OCI-LY3 (cell line): Measurements from ENCODE around the gene SMAD4.

ENCODE experiments used
- H2AFZ ChIP-seq: fragments of 200-600, 300-600 bp; shearing (Covaris generic); 2 replicates; pipeline ENCODE4 v1.6.0; 2014; ENCODE audit warnings: antibody characterized with exemption, low read depth, low read length
- H3K27ac ChIP-seq: fragments of 200-600, 300-600 bp; sonication (generic); 2 replicates; pipeline ENCODE4 v1.5.1; 2014; ENCODE audit warnings: mild to moderate bottlenecking, low read length, moderate library complexity, mixed read lengths
- H3K27me3 ChIP-seq: fragments of 200-600, 300-600 bp; sonication (generic); 2 replicates; pipeline ENCODE4 v1.6.1; 2014; ENCODE audit warnings: low read depth, low read length, mixed read lengths
- H3K36me3 ChIP-seq: fragments of 200-600, 300-600 bp; sonication (generic); replicated peaks from 2 replicates; pipeline ENCODE3; 2014; ENCODE audit warnings: low read depth, low read length, mixed read lengths
- H3K4me1 ChIP-seq: fragments of 300-600, 200-600 bp; sonication (generic); 2 replicates; pipeline ENCODE4 v1.6.1; 2014; ENCODE audit warnings: low read length, mixed read lengths
- H3K4me2 ChIP-seq: fragments of 200-600, 300-600 bp; sonication (generic); 2 replicates; pipeline ENCODE4 v1.6.1; 2014; ENCODE audit warnings: low read length, mixed read lengths
- H3K4me3 ChIP-seq: fragments of 300-600, 200-600 bp; sonication (generic); 2 replicates; pipeline ENCODE4 v1.5.1; 2014; ENCODE audit warnings: antibody characterized with exemption, mild to moderate bottlenecking, low read length, moderate library complexity
- H3K79me2 ChIP-seq: fragments of 300-600, 200-600 bp; shearing (Covaris generic); 2 replicates; pipeline ENCODE4 v1.6.1; 2014; ENCODE audit warnings: mild to moderate bottlenecking, low read length, mixed read lengths
- H3K9ac ChIP-seq: fragments of 300-600, 200-600 bp; shearing (Covaris generic); 2 replicates; pipeline ENCODE4 v1.6.0; 2014; ENCODE audit warnings: mild to moderate bottlenecking, low read length, moderate library complexity
- H3K9me3 ChIP-seq: fragments of 200-600, 300-600 bp; shearing (Covaris generic); 2 replicates; pipeline ENCODE4 v1.6.1; 2014; ENCODE audit warnings: low read length, mixed read lengths; ENCODE audit not compliant: insufficient read depth
- H4K20me1 ChIP-seq: fragments of 200-600, 300-600 bp; sonication (generic); 2 replicates; pipeline ENCODE4 v1.6.1; 2016; ENCODE audit warnings: low read length, mixed read lengths; ENCODE audit not compliant: insufficient read depth
- EZH2phosphoT487 ChIP-seq: fragments of 200-600 bp; shearing (Covaris generic); IDR thresholded peaks from 2 replicates; pipeline ENCODE4 v1.6.1; 2018; ENCODE audit warnings: antibody characterized with exemption, mixed run types, low read depth
- TF ChIP-seq, protein P1 (sequence below): fragments of 200-600, 300-600 bp; sonication (generic); IDR thresholded peaks from 2 replicates; pipeline ENCODE4 v1.5.1; 2014; ENCODE audit warnings: antibody characterized with exemption, low read length, low read depth

The SMAD4 gene

GRCh38 chr18:51025512-51025911 lies 4.5 kb upstream of the SMAD4 start:
- TF ChIP-seq, protein P1, sequence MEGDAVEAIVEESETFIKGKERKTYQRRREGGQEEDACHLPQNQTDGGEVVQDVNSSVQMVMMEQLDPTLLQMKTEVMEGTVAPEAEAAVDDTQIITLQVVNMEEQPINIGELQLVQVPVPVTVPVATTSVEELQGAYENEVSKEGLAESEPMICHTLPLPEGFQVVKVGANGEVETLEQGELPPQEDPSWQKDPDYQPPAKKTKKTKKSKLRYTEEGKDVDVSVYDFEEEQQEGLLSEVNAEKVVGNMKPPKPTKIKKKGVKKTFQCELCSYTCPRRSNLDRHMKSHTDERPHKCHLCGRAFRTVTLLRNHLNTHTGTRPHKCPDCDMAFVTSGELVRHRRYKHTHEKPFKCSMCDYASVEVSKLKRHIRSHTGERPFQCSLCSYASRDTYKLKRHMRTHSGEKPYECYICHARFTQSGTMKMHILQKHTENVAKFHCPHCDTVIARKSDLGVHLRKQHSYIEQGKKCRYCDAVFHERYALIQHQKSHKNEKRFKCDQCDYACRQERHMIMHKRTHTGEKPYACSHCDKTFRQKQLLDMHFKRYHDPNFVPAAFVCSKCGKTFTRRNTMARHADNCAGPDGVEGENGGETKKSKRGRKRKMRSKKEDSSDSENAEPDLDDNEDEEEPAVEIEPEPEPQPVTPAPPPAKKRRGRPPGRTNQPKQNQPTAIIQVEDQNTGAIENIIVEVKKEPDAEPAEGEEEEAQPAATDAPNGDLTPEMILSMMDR = no peak
- TF ChIP-seq EZH2phosphoT487 = no peak
- Histone ChIP-seq H3K27me3 (no peaks in the 10 kb centered on the region), H3K4me2 (no peak overlapping the region), H4K20me1 (no peaks in the 10 kb centered on the region), H3K4me3 (no peak overlapping the region), H3K4me1 (peaks cover 21% of the 10 kb centered on the region), H3K27ac (no peak overlapping the region), H3K9ac (no peak overlapping the region), H3K9me3 (no peaks in the 10 kb centered on the region), H3K79me2 (peaks cover 20% of the 10 kb centered on the region), H2AFZ (no peak overlapping the region), H3K36me3 (peaks cover 41% of the 10 kb centered on the region)

GRCh38 chr18:51028201-51028805 lies 1.7 kb upstream of the SMAD4 start:
- Histone ChIP-seq H3K27me3 (no peaks in the 10 kb centered on the region), H3K79me2 (peaks cover 48% of the 10 kb centered on the region), H3K4me2 (peak overlapping the region; percentile 87), H4K20me1 (peaks cover 27% of the 10 kb centered on the region), H3K4me3 (0 out of 2 replicates have a peak overlapping the region, but pooled peaks have one; percentile 6), H3K9me3 (no peaks in the 10 kb centered on the region), H3K36me3 (peaks cover 43% of the 10 kb centered on the region), H3K27ac (peak overlapping the region; percentile 14), H2AFZ (no peak overlapping the region; the same call in 1 of the 2 replicates), H3K9ac (no peak overlapping the region), H3K4me1 (peaks cover 37% of the 10 kb centered on the region)
- no peak for TF ChIP-seq EZH2phosphoT487
- TF ChIP-seq, protein P1 = peak; percentile 67

GRCh38 chr18:51029378-51029693 lies 677 bp upstream of the SMAD4 start:
- Histone ChIP-seq H3K4me2 (peak overlapping the region; percentile 87), H3K79me2 (peaks cover 58% of the 10 kb centered on the region), H3K27me3 (no peaks in the 10 kb centered on the region), H3K9ac (peak overlapping the region; percentile 77), H3K9me3 (no peaks in the 10 kb centered on the region), H3K27ac (peak overlapping the region; percentile 40), H2AFZ (peak overlapping the region; percentile 49), H4K20me1 (peaks cover 37% of the 10 kb centered on the region), H3K4me1 (peaks cover 37% of the 10 kb centered on the region), H3K36me3 (peaks cover 42% of the 10 kb centered on the region), H3K4me3 (peak overlapping the region; percentile 78)
- no peak for TF ChIP-seq EZH2phosphoT487
- TF ChIP-seq, protein P1 = no peak

DNA sequence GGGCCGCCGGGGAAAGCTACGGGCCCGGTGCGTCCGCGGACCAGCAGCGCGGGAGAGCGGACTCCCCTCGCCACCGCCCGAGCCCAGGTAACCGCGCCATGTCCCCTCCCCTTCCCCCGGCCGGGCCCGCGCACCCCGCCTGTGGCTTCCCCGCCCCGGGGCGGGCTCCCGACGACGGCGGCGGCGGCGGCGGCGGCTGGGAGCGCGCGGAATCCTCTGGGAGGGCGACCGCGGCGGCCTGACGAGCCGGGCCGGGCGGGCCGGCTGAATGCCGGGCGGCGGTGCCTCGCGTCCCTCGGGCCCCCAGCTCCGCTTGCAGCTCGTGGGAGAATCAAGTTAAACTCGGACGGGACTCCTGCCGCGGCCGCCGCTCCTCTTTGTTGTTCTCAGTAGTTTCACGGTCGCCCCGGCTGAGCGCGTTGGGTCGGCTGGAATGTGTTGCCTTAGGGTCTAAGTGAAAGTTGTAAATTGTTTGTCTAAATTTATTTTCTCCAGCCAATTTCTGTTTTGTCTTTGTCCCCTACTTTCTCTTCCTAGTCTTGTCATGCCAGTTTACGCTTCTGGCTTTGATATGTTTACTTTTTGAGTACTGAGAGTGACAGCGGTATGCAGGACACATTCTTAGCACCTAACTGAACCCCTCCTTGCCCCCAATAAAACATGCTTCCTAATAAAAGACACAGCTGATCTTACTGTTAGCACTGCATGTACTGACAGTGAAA lies 685 bp downstream of the SMAD4 start:
- H3K4me2 ChIP-seq = peak overlapping the region; percentile 77

More for the DNA sequence above, 685 bp downstream of the SMAD4 start:
- TF ChIP-seq EZH2phosphoT487 = no peak
- TF ChIP-seq, protein P1 = no peak
- Histone ChIP-seq H3K79me2 (peaks cover 72% of the 10 kb centered on the region), H2AFZ (no peak overlapping the region), H3K27ac (peak overlapping the region; percentile 63), H3K9ac (peak overlapping the region; percentile 77), H3K27me3 (no peaks in the 10 kb centered on the region), H3K4me3 (peak overlapping the region; percentile 78), H3K4me1 (peaks cover 31% of the 10 kb centered on the region), H4K20me1 (peaks cover 50% of the 10 kb centered on the region), H3K9me3 (no peaks in the 10 kb centered on the region), H3K36me3 (peaks cover 40% of the 10 kb centered on the region)
